Endothelial cell of umbilical vein (primary cell): ENCODE data around the gene ZSWIM4. TPM values are rescaled to one million over a fixed set of nuclear protein-coding genes. Genes with fewer than 3 reads are reported as not detected.

Experiments used
- BruUV-seq: library from RNA; stranded (reverse); fragments of 400-500 nt; replicated peaks from 2 replicates; lab custom pipeline; 2021; lab: Mats Ljungman, UMichigan
- CTCF ChIA-PET: fragments of 300-600, 350-600 bp; sonication (Branson Sonifier 250); formaldehyde crosslinking; loops from one replicate; lab custom pipeline; 2021; ENCODE audit warnings: antibody characterized with exemption, inconsistent platforms; lab: Charles Lee
- POLR2A ChIA-PET: fragments of 300-600, 350-600 bp; sonication (Branson Sonifier 250); formaldehyde crosslinking; loops from one replicate; lab custom pipeline; 2021; ENCODE audit warnings: antibody characterized with exemption, inconsistent platforms; lab: Charles Lee
- DNase-seq: peaks from one replicate; pipeline ENCODE4 v3.0.0-alpha.2; 2011; ENCODE audit warnings: low read depth, low spot score
- FAIRE-seq: peaks from 2 replicates; lab custom pipeline; 2011; peaks lifted over from hg19 to GRCh38; lab: Jason Lieb, UNC
- H2AFZ ChIP-seq: 2 replicates; pipeline ENCODE4 v1.6.0; 2012; ENCODE audit warnings: low read depth, low read length, control low read depth, inconsistent platforms
- H3K27ac ChIP-seq: 2 replicates; pipeline ENCODE4 v1.5.1; 2011; ENCODE audit warnings: low read depth, mild to moderate bottlenecking, control low read depth, low read length, moderate library complexity; ENCODE audit not compliant: insufficient read depth
- H3K27me3 ChIP-seq, 2 experiments: 2 replicates each; pipeline versions ENCODE4 v1.6.0 to v1.6.1; 2011; ENCODE audit warnings: low read length in 2 of 2, mixed read lengths in 1 of 2; ENCODE audit not compliant: control insufficient read depth in 2 of 2, insufficient read depth in 2 of 2
- H3K36me3 ChIP-seq, 2 experiments: 2 replicates in 1 of 2; 3 replicates in 1 of 2; pipeline ENCODE4 v1.5.1; 2011; ENCODE audit warnings: low read length in 2 of 2, mild to moderate bottlenecking in 1 of 2, moderate library complexity in 1 of 2; ENCODE audit not compliant: control insufficient read depth in 2 of 2, insufficient read depth in 2 of 2; ENCODE audit errors: extremely low read depth in 1 of 2
- H3K4me1 ChIP-seq: 3 replicates; pipeline ENCODE4 v1.5.1; 2011; ENCODE audit warnings: mild to moderate bottlenecking, low read length; ENCODE audit not compliant: control insufficient read depth, insufficient read depth; ENCODE audit errors: extremely low read depth
- H3K4me2 ChIP-seq: 2 replicates; pipeline ENCODE4 v1.6.1; 2011; ENCODE audit warnings: low read length, control low read depth, mixed read lengths; ENCODE audit not compliant: insufficient read depth
- H3K4me3 ChIP-seq, 3 experiments: fragments of 200-600 bp in 1 of 3; sonication (generic), shearing (Covaris generic) in 1 of 3; replicated peaks in 1 of 3; 2 replicates each; pipeline ENCODE4 v1.5.1; 2011 to 2016; ENCODE audit warnings: control low read depth in 3 of 3, low read length in 3 of 3, mild to moderate bottlenecking in 2 of 3, inconsistent platforms in 1 of 3, low read depth in 1 of 3, moderate library complexity in 1 of 3; ENCODE audit not compliant: insufficient read depth in 1 of 3
- H3K79me2 ChIP-seq: 2 replicates; pipeline ENCODE4 v1.6.0; 2012; ENCODE audit warnings: low read length, inconsistent platforms; ENCODE audit not compliant: control insufficient read depth, insufficient read depth
- H3K9ac ChIP-seq: replicated peaks from 2 replicates; pipeline ENCODE3; 2011; ENCODE audit warnings: low read length, control low read depth; ENCODE audit not compliant: insufficient read depth; ENCODE audit errors: extremely low read depth
- H3K9me1 ChIP-seq: replicated peaks from 3 replicates; pipeline ENCODE4 v1.6.0; 2011; ENCODE audit warnings: mild to moderate bottlenecking, low read length; ENCODE audit not compliant: control insufficient read depth, insufficient read depth; ENCODE audit errors: extremely low read depth
- H3K9me3 ChIP-seq: replicated peaks from 2 replicates; pipeline ENCODE4 v1.5.1; 2012; ENCODE audit warnings: low read length, inconsistent platforms; ENCODE audit not compliant: control insufficient read depth, insufficient read depth
- H4K20me1 ChIP-seq: replicated peaks from 2 replicates; pipeline ENCODE3; 2011; ENCODE audit warnings: mild to moderate bottlenecking, low read length; ENCODE audit not compliant: control insufficient read depth, insufficient read depth; ENCODE audit errors: extremely low read depth
- CTCF ChIP-seq, 2 donors: IDR thresholded peaks; 1 replicate in 1 of 2; 2 replicates in 1 of 2; pipeline ENCODE4 v1.5.1; 2011; ENCODE audit warnings: low read length in 2 of 2, mild to moderate bottlenecking in 2 of 2, moderate library complexity in 2 of 2, control low read depth in 1 of 2, inconsistent platforms in 1 of 2, low read depth in 1 of 2; ENCODE audit not compliant: insufficient read depth in 1 of 2; ENCODE audit errors: extremely low read depth in 1 of 2
- EZH2 ChIP-seq: IDR thresholded peaks from 2 replicates; pipeline ENCODE4 v1.6.1; 2012; ENCODE audit warnings: borderline replicate concordance, low read depth, mild to moderate bottlenecking, moderate library complexity, low read length, inconsistent platforms; ENCODE audit not compliant: severe bottlenecking
- GATA2 ChIP-seq: IDR thresholded peaks from 2 replicates; pipeline ENCODE4 v1.7.0; 2011; ENCODE audit warnings: low read depth, mild to moderate bottlenecking, moderate library complexity, mixed read lengths, low read length; ENCODE audit not compliant: insufficient read length, insufficient read depth
- JUN ChIP-seq: IDR thresholded peaks from 2 replicates; pipeline ENCODE4 v1.6.1; 2011; ENCODE audit warnings: borderline replicate concordance, low read depth; ENCODE audit not compliant: insufficient read length, insufficient read depth
- MAX ChIP-seq: IDR thresholded peaks from 2 replicates; pipeline ENCODE4 v1.6.1; 2011; ENCODE audit not compliant: insufficient read depth, insufficient read length
- POLR2A ChIP-seq: IDR thresholded peaks from 2 replicates; pipeline ENCODE4 v1.6.1; 2012; ENCODE audit warnings: low read depth, mild to moderate bottlenecking, control low read depth, low read length
- dilution Hi-C: fragments of 300-500 bp; cut with MboI; formaldehyde crosslinking; loops from one replicate; pipeline ENCODE4 v1.15.0; 2019; ENCODE audit warnings: low sequenced_read_pairs; ENCODE audit not compliant: extremely low pct_ligation_motif_present
- intact Hi-C: fragments of 100-400 bp; cut with micrococcal nuclease; formaldehyde crosslinking; loops from one replicate; pipeline ENCODE4 v1.10.0; 2022
- polyA plus RNA-seq, 4 experiments: library from polyadenylated mRNA; depleted of rRNA in 3 of 4; stranded (reverse) in 3 of 4; unstranded in 1 of 4; fragments of >200 nt; gene quantifications; 2 replicates each; pipeline versions ENCODE4 v1.2.1 to v1.2.3, GENCODE V29; 2011 to 2012; ENCODE audit warnings: missing spikeins in 1 of 4
- total RNA-seq: library from RNA; stranded (reverse); gene quantifications from 2 replicates; pipeline ENCODE4 v1.2.3, GENCODE V29; 2021

The ZSWIM4 gene
- total and polyA plus RNA-seq, 2 donors (not counting 3 experiments of a cell fraction or from before 2014, with no cell fraction given) = 12.7 to 26.6 TPM

GRCh38 chr19:13803038-13803437 lies 7.8 kb downstream of the ZSWIM4 start:
- ChIA-PET CTCF (interaction anchor here (1.2 to 1.7 kb wide), 2 partner anchors 19 to 59 kb away, joined by 4 read pairs; no protein-coding TSS in a partner anchor), POLR2A (no interaction called here)
- Histone ChIP-seq H3K9me3 (no peaks in the 10 kb centered on the region), H3K4me2 (no peak overlapping the region), H3K9me1 (no peaks in the 10 kb centered on the region), H3K4me3 (no peak overlapping the region), H3K4me1 (no peaks in the 10 kb centered on the region), H4K20me1 (no peaks in the 10 kb centered on the region), H3K27ac (no peak overlapping the region), H3K9ac (no peak overlapping the region), H3K36me3 (peaks cover 3 to 34% of the 10 kb centered on the region in 2 experiments), H3K79me2 (no peaks in the 10 kb centered on the region), H2AFZ (no peak overlapping the region), H3K27me3 (no peaks in the 10 kb centered on the region)
- TF ChIP-seq JUN = no peak
- no peak for TF ChIP-seq GATA2
- no peak for TF ChIP-seq CTCF (IDR thresholded peaks at IDR 0.05; ENCODE audit: extremely low read depth in 1 of 2, insufficient read depth in 1 of 2, low read depth in 1 of 2, low read length in 2 of 2)
- no peak for TF ChIP-seq MAX
- TF ChIP-seq POLR2A = no peak
- no peak for TF ChIP-seq EZH2
- intact Hi-C loops (no loop called here), dilution Hi-C loops (no loop called here)
- no TSS peak for BruUV-seq
- FAIRE-seq (no peak), DNase-seq (no peak)
